Measurements from ENCODE around the gene DNAJC6. TPM values are rescaled to one million over a fixed set of nuclear protein-coding genes. Genes with fewer than 3 reads are reported as not detected.

The DNAJC6 gene
- total and polyA plus RNA-seq, 12 donors, result 0.88 to 10.5 (median 5.2) TPM

DNA sequence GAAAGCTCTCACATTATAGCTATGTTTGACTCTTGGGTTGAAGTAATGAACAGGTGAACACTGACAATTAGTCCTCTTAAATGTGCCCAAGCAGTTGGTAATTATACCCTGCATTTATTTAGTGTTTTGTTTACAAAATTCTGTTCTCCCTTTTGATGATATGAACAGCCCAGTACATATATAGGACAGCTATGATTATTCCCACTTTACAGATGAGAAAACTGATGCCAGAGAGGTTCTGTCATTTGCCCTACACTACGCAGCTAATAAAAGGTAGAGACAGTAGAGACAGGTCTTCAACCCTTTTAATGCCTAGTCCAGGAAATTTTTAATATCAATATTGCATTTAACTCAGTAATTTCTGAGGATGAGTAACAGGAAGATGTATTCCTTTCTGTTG lies 46.1 kb upstream of the DNAJC6 start:
- WGBS, 2 donors, result 97 to 98% methylated on average over 1 of the region's 1 CpG
- ATAC-seq (no peak), DNase-seq (no peak)
- TF ChIP-seq, protein P1, sequence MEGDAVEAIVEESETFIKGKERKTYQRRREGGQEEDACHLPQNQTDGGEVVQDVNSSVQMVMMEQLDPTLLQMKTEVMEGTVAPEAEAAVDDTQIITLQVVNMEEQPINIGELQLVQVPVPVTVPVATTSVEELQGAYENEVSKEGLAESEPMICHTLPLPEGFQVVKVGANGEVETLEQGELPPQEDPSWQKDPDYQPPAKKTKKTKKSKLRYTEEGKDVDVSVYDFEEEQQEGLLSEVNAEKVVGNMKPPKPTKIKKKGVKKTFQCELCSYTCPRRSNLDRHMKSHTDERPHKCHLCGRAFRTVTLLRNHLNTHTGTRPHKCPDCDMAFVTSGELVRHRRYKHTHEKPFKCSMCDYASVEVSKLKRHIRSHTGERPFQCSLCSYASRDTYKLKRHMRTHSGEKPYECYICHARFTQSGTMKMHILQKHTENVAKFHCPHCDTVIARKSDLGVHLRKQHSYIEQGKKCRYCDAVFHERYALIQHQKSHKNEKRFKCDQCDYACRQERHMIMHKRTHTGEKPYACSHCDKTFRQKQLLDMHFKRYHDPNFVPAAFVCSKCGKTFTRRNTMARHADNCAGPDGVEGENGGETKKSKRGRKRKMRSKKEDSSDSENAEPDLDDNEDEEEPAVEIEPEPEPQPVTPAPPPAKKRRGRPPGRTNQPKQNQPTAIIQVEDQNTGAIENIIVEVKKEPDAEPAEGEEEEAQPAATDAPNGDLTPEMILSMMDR (IDR thresholded peaks at IDR 0.05), result no peak
- no peak overlapping the region for H3K4me3 ChIP-seq
- no peaks in the 10 kb centered on the region for H3K36me3 ChIP-seq
- peaks cover 0 to 24% (median 20%) of the 10 kb centered on the region in 9 donors for H3K4me1 ChIP-seq
- peaks cover 0 to 23% (median 7%) of the 10 kb centered on the region in 7 donors for H3K27me3 ChIP-seq
- H3K9me3 ChIP-seq, result no peaks in the 10 kb centered on the region
- no peak overlapping the region for H3K27ac ChIP-seq
- intact Hi-C loops (cut with DNase I), result loop anchor here in 3 of 10 donors (10.0 kb wide), 2 partner anchors 152 to 162 kb away; partner anchors contain the start of genes LEPR (in 2 of the 3) and LEPROT (in 2 of the 3)

DNA sequence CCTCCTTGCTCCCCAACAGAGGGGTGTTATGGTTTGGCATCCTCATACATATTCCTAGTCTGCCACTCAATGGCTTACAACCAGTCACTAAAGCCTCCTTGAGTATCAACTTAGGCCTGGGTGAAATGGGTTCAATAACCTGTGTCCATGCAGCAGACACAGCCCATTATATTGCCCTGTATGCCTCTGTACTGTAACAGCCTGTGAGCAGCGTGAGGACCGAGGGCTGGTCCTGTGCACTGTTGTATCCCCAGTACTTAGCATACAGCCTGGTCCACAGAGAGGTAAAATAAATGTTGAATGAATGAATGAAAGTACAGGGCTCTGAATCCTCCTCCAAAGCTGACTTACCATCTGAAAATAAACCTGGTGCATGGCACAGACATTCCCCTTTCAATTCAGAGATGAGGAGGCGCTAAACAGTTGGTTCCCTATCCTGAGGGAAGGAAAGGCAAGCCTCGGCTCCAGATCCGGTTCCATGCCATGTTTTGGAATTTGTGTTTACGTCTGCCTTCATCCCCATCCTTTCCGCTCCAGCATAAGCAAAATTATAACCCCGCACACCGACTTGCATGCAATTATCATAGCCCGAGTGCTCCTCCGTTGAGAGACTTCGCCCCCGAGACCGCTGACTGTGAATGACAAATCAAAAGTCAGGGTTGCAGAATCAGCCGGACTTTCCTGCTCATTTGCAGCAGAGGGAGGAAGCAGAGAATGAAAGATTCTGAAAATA lies 45.0 kb upstream of the DNAJC6 start:
- Histone ChIP-seq H3K27ac (no peak overlapping the region), H3K4me3 (peak overlapping the region in 9 of 10 donors; percentile 47 to 73 (median 63))
- peak in 1 of 2 donors; percentile 43 for DNase-seq

DNA sequence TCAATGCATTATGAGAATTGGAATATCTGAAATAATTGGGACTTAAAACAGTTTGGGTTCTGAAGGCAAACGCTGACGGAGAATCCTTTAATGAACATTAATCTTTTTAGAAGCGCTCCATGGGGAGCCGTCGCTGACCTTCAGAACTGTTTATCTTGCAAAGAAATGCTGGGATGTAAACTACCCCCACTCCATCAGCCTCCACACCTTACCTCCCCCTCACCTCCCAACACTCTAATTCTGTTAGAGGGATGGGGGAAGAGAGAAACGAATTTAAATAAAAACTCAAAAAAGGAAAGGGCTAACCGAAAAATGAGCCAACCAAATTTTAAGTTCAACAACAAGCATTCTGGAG lies 44.1 kb upstream of the DNAJC6 start:
- Histone ChIP-seq H3K9me3 (no peaks in the 10 kb centered on the region), H3K4me3 (peak overlapping the region; percentile 47 to 73 (median 62)), H3K27me3 (peaks cover 0 to 23% (median 7%) of the 10 kb centered on the region in 7 donors), H3K36me3 (no peaks in the 10 kb centered on the region), H3K4me1 (peaks cover 0 to 24% (median 20%) of the 10 kb centered on the region in 9 donors), H3K27ac (peak overlapping the region in 8 of 10 donors; percentile 53 to 77 (median 60))
- ATAC-seq (no peak), DNase-seq (no peak)
- intact Hi-C loops (cut with DNase I), result loop anchor here in 3 of 10 donors (10.0 kb wide), 2 partner anchors 150 to 160 kb away; partner anchors contain the start of genes LEPR (in 2 of the 3) and LEPROT (in 2 of the 3)
- WGBS, 2 donors, result 24% methylated on average over 7 of the region's 7 CpGs
- TF ChIP-seq, protein P1 (IDR thresholded peaks at IDR 0.05), result no peak

More for the DNA sequence above, 45.0 kb upstream of the DNAJC6 start:
- TF ChIP-seq, protein P1 (IDR thresholded peaks at IDR 0.05), result no peak
- Histone ChIP-seq H3K27me3 (peaks cover 0 to 23% (median 7%) of the 10 kb centered on the region in 7 donors), H3K9me3 (no peaks in the 10 kb centered on the region), H3K4me1 (peaks cover 0 to 24% (median 20%) of the 10 kb centered on the region in 9 donors), H3K36me3 (no peaks in the 10 kb centered on the region)
- 13 to 15% methylated on average over 15 of the region's 15 CpGs for WGBS, 2 donors
- intact Hi-C loops (cut with DNase I), result loop anchor here in 3 of 10 donors (10.0 kb wide), 2 partner anchors 150 to 160 kb away; partner anchors contain the start of genes LEPR (in 2 of the 3) and LEPROT (in 2 of the 3)
- ATAC-seq, result peak in 7 of 8 donors; percentile 34 to 68 (median 64)

DNA sequence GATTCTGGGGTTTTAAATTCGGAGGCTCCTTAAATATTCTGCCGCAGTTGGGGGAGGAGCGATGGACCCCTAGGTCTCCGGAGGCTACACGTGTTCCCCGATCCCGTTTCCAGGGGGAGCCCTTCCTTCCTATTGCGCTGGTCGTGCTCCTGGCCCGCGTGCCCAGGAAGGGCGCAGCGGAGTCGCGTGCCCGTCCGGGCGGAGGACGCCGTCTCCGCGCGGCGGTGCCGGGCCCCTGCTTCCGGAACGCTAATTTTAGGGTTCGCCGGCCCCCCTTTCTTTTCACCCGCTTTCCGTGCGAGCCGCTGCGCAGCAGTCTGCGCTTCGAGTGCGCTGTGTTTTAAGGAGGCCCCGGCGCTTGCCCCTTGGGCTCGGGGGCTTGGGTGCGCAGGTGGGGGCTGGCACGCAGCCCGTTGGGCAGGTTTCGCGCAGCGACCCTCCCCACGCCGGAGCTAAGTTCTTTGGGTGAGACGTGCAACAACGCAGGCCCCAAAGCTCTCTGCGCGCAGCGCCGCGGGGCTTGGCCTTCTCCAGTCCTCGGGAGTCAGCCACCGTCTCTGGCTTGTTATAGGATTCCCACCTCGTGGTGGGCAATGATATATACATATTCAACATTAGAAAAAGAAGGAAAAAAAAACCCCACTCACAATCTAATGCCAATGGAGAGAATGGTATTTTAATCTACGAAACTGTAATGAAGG lies 43.5 kb upstream of the DNAJC6 start:
- Histone ChIP-seq H3K27ac (peak overlapping the region in 9 of 10 donors; percentile 53 to 77 (median 63)), H3K36me3 (no peaks in the 10 kb centered on the region), H3K9me3 (no peaks in the 10 kb centered on the region), H3K4me3 (peak overlapping the region; percentile 47 to 73 (median 62)), H3K4me1 (peaks cover 0 to 24% (median 20%) of the 10 kb centered on the region in 9 donors), H3K27me3 (peaks cover 0 to 23% (median 7%) of the 10 kb centered on the region in 7 donors)
- TF ChIP-seq, protein P1 (IDR thresholded peaks at IDR 0.05), result peak in 6 of 9 donors; percentile 24 to 53 (median 40)
- ATAC-seq (peak; percentile 77 to 97 (median 93)), DNase-seq (peak; percentile 45 to 48)
- 1 to 2% methylated on average over 59 of the region's 59 CpGs for WGBS, 2 donors
- intact Hi-C loops (cut with DNase I), result loop anchor here in 3 of 10 donors (10.0 kb wide), 2 partner anchors 149 to 159 kb away; partner anchors contain the start of genes LEPR (in 2 of the 3) and LEPROT (in 2 of the 3)

Data from heart right ventricle (tissue), 16 donors.